GM12878 (cell line): ENCODE measurements around the gene HES7. TPM values are rescaled to one million over a fixed set of nuclear protein-coding genes. Genes with fewer than 3 reads are reported as not detected.

Experiments used
- ATAC-seq: fragments of 200-7000 bp; cut with Tn5 transposase; 3 replicates; pipeline ENCODE4 v1.9.1; 2020; ENCODE audit warnings: mild to moderate bottlenecking, moderate library complexity
- BruUV-seq: library from RNA; stranded (reverse); fragments of 400-500 nt; replicated peaks from 2 replicates; lab custom pipeline; 2021; lab: Mats Ljungman, UMichigan
- CTCF ChIA-PET: fragments of 300-600 bp; sonication (Branson Sonifier 250); formaldehyde crosslinking; extraction: SDS; loops from one replicate; lab custom pipeline; 2021; ENCODE audit warnings: inconsistent platforms; lab: Yijun Ruan, JAX
- POLR2A ChIA-PET: fragments of 350-600 bp; formaldehyde crosslinking; extraction: SDS; loops from one replicate; lab custom pipeline; 2021; ENCODE audit warnings: inconsistent platforms; lab: Charles Lee
- RAD21 ChIA-PET: fragments of 300-600 bp; sonication (Branson Sonifier 250); formaldehyde crosslinking; loops from one replicate; lab custom pipeline; 2023; ENCODE audit warnings: antibody characterized with exemption; ENCODE audit not compliant: unreplicated experiment; lab: Charles Lee
- SMC1A ChIA-PET: fragments of 300-600 bp; sonication (Branson Sonifier 250); formaldehyde crosslinking; loops from one replicate; lab custom pipeline; 2023; ENCODE audit not compliant: unreplicated experiment, uncharacterized antibody; lab: Charles Lee
- DNase-seq: peaks from one replicate; pipeline ENCODE4 v3.0.0-alpha.2; 2011; ENCODE audit warnings: low read depth, low spot score
- FAIRE-seq: peaks from 3 replicates; lab custom pipeline; 2011; peaks lifted over from hg19 to GRCh38; lab: Jason Lieb, UNC
- H2AFZ ChIP-seq: 2 replicates; pipeline ENCODE4 v1.6.0; 2011; ENCODE audit warnings: low read depth, low read length, control low read depth; ENCODE audit not compliant: control insufficient read depth
- H3K27ac ChIP-seq: 2 replicates; pipeline ENCODE4 v1.5.1; 2011; ENCODE audit warnings: control low read depth; ENCODE audit not compliant: control insufficient read depth, insufficient read depth
- H3K27me3 ChIP-seq, 2 experiments: replicated peaks in 1 of 2; 2 replicates each; pipeline versions ENCODE4 v1.6.0 to v1.6.1; 2011; ENCODE audit warnings: low read length in 1 of 2; ENCODE audit not compliant: control insufficient read depth in 2 of 2, insufficient read depth in 2 of 2
- H3K36me3 ChIP-seq, 2 experiments: 2 replicates each; pipeline ENCODE4 v1.5.1; 2011; ENCODE audit warnings: low read length in 1 of 2; ENCODE audit not compliant: control insufficient read depth in 2 of 2, insufficient read depth in 2 of 2
- H3K4me1 ChIP-seq: 2 replicates; pipeline ENCODE4 v1.6.1; 2011; ENCODE audit warnings: mild to moderate bottlenecking, low read length, moderate library complexity, mixed read lengths; ENCODE audit not compliant: control insufficient read depth, insufficient read depth
- H3K4me2 ChIP-seq: 2 replicates; pipeline ENCODE4 v1.6.0; 2011; ENCODE audit warnings: control low read depth; ENCODE audit not compliant: control insufficient read depth, insufficient read depth
- H3K4me3 ChIP-seq: fragments of 200-600 bp; sonication (generic); 2 replicates; pipeline ENCODE4 v1.5.1; 2016
- H3K79me2 ChIP-seq: 2 replicates; pipeline ENCODE4 v1.6.0; 2011; ENCODE audit warnings: low read length; ENCODE audit not compliant: control insufficient read depth, insufficient read depth
- H3K9ac ChIP-seq: 2 replicates; pipeline ENCODE4 v1.8.0; 2011; ENCODE audit warnings: low read length, control low read depth, mixed read lengths; ENCODE audit not compliant: control insufficient read depth, insufficient read depth
- H3K9me3 ChIP-seq: replicated peaks from 3 replicates; pipeline ENCODE4 v1.5.1; 2011; ENCODE audit warnings: mild to moderate bottlenecking, low read length; ENCODE audit not compliant: control insufficient read depth, insufficient read depth
- H4K20me1 ChIP-seq: 2 replicates; pipeline ENCODE4 v1.6.0; 2011; ENCODE audit not compliant: control insufficient read depth, insufficient read depth
- BACH1 ChIP-seq: fragments of 450-650 bp; IDR thresholded peaks from 2 replicates; pipeline ENCODE4 v1.6.1; 2017; ENCODE audit warnings: mild to moderate bottlenecking, borderline replicate concordance
- ESRRA ChIP-seq: IDR thresholded peaks from 2 replicates; pipeline ENCODE4 v1.6.1; 2012; ENCODE audit warnings: mild to moderate bottlenecking, low read length, improper control_type of control experiment
- FOS ChIP-seq: IDR thresholded peaks from 3 replicates; pipeline ENCODE4 v1.6.1; 2011; ENCODE audit warnings: borderline replicate concordance; ENCODE audit not compliant: insufficient read length; ENCODE audit errors: extremely low read depth
- GATAD2B ChIP-seq: fragments of 450-650 bp; conservative IDR thresholded peaks from 2 replicates; pipeline ENCODE4 v1.6.1; 2017; ENCODE audit warnings: low read depth, mild to moderate bottlenecking, moderate library complexity
- KLF5 ChIP-seq: fragments of 450-650 bp; IDR thresholded peaks from 2 replicates; pipeline ENCODE4 v1.6.1; 2014; ENCODE audit warnings: mild to moderate bottlenecking; ENCODE audit not compliant: partially characterized antibody
- PML ChIP-seq: IDR thresholded peaks from 2 replicates; pipeline ENCODE4 v1.6.1; 2012; ENCODE audit warnings: low read length, inconsistent platforms
- RCOR1 ChIP-seq: conservative IDR thresholded peaks from 2 replicates; pipeline ENCODE4 v1.6.1; 2012; ENCODE audit warnings: low read depth, low read length, improper control_type of control experiment
- RFX5 ChIP-seq: IDR thresholded peaks from 2 replicates; pipeline ENCODE4 v1.6.1; 2011; ENCODE audit warnings: low read depth, low read length, improper control_type of control experiment
- whole genome bisulfite sequencing: methylation state at CpG from one replicate; pipeline ENCODE4 v1.1.6; 2016; ENCODE audit warnings: low lambda C conversion rate; ENCODE audit not compliant: insufficient replicate concordance, insufficient coverage; ENCODE audit errors: missing lambda C conversion rate; 5-methylcytosine and 5-hydroxymethylcytosine counted together
- in situ Hi-C: fragments of 300-500 bp; cut with MboI; formaldehyde crosslinking; loops from 9 replicates; pipeline ENCODE4 v1.14.3; 2018; ENCODE audit warnings: mixed read lengths
- intact Hi-C: fragments of 100-400 bp; cut with micrococcal nuclease; formaldehyde crosslinking; loops from one replicate; pipeline ENCODE4 v1.14.2; 2022; ENCODE audit not compliant: unreplicated experiment
- polyA plus RNA-seq, 11 experiments: library from polyadenylated mRNA; depleted of rRNA in 4 of 11; unstranded in 6 of 11; stranded (reverse) in 5 of 11; fragments of >200 nt; fragmentation: Nextera tagmentation in 4 of 11; fragmentation: Illumina TruSeq in 1 of 11; extraction: Ambion mirVana in 4 of 11; extraction: Trizol in 1 of 11; gene quantifications; 1 replicate in 1 of 11; 2 replicates in 10 of 11; pipeline versions ENCODE4 v1.2.1 to v1.2.3, GENCODE V29; 2011 to 2016; ENCODE audit warnings: inconsistent platforms in 2 of 11, missing spikeins in 2 of 11, low read depth in 1 of 11
- total RNA-seq, 4 experiments: library from RNA; depleted of rRNA in 3 of 4; stranded (reverse); fragments of >200 nt in 3 of 4; fragmentation: Illumina TruSeq in 1 of 4; extraction: Trizol in 1 of 4; gene quantifications; 2 replicates each; pipeline versions ENCODE4 v1.2.1 to v1.2.3, GENCODE V29; 2013 to 2021
- TF ChIP-seq, protein P1 (sequence below): fragments of 450-650 bp; IDR thresholded peaks from 2 replicates; pipeline ENCODE4 v1.6.1; 2016; ENCODE audit warnings: mild to moderate bottlenecking, moderate library complexity, borderline replicate concordance
- TF ChIP-seq, protein P2 (sequence below): fragments of 450-650 bp; IDR thresholded peaks from 2 replicates; pipeline ENCODE4 v1.6.1; 2017; ENCODE audit warnings: mild to moderate bottlenecking
- TF ChIP-seq, protein P3 (sequence below): fragments of 450-650 bp; IDR thresholded peaks from 2 replicates; pipeline ENCODE4 v1.6.1; 2016; ENCODE audit warnings: mild to moderate bottlenecking
- TF ChIP-seq, protein P4 (sequence below): fragments of 150-350 bp; IDR thresholded peaks from 2 replicates; pipeline ENCODE4 v1.6.1; 2016; ENCODE audit warnings: low read depth, low read length

Gene HES7
- total and polyA plus RNA-seq, 10 of the 15 experiments (the other 5 are each of a cell fraction or from before 2014, with no cell fraction given): 0.07 to 1.3 (median 0.63) TPM; not detected in 4

DNA sequence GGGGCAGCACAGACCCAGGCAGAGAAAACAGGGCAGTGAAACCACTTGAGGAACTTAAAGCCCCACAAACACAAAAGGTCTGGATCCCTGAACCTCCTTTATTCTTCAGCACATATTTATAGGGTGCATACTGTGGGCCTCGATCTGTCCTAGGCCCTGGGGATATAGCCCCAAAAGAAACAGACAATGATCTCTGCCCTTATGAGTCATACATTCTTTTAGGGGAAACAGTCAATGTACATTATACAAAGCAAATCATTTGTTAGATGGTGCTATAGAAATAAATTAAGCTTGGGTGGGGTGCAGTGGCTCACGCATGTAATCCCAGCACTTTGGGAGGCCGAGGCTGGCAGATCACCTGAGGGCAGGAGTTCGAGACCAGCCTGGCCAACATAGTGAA is 10.0 kb upstream of the HES7 start:
- no peak overlapping the region for H3K4me2 ChIP-seq
- BruUV-seq: no TSS peak

More for the DNA sequence above, 10.0 kb upstream of the HES7 start:
- ChIA-PET SMC1A (interaction anchor here (0.8 to 1.5 kb wide), 2 partner anchors 9 to 22 kb away, joined by 4 to 5 read pairs; no protein-coding TSS in a partner anchor), CTCF (interaction anchor here (0.9 to 4.1 kb wide), 3 partner anchors 9 to 25 kb away, joined by 3 to 20 read pairs (median 4); no protein-coding TSS in a partner anchor), RAD21 (interaction anchor here (1.1 kb wide), 1 partner anchor 15 kb away, joined by 4 read pairs; the partner anchor contains the start of gene ALOXE3), POLR2A (interaction anchor here (0.5 to 1.6 kb wide), 5 partner anchors 10 to 298 kb away, joined by 3 to 5 read pairs (median 4); partner anchors contain the start of gene HES7)
- no peak for FAIRE-seq
- no peak for DNase-seq
- in situ Hi-C loops: no loop called here
- no peaks in the 10 kb centered on the region for H3K36me3 ChIP-seq
- ATAC-seq: no peak
- no peak overlapping the region for H3K27ac ChIP-seq
- H2AFZ ChIP-seq: no peak overlapping the region
- H4K20me1 ChIP-seq: no peaks in the 10 kb centered on the region
- H3K9ac ChIP-seq: no peak overlapping the region
- 32% methylated on average over 4 of the region's 4 CpGs for WGBS
- TF ChIP-seq, protein P1, sequence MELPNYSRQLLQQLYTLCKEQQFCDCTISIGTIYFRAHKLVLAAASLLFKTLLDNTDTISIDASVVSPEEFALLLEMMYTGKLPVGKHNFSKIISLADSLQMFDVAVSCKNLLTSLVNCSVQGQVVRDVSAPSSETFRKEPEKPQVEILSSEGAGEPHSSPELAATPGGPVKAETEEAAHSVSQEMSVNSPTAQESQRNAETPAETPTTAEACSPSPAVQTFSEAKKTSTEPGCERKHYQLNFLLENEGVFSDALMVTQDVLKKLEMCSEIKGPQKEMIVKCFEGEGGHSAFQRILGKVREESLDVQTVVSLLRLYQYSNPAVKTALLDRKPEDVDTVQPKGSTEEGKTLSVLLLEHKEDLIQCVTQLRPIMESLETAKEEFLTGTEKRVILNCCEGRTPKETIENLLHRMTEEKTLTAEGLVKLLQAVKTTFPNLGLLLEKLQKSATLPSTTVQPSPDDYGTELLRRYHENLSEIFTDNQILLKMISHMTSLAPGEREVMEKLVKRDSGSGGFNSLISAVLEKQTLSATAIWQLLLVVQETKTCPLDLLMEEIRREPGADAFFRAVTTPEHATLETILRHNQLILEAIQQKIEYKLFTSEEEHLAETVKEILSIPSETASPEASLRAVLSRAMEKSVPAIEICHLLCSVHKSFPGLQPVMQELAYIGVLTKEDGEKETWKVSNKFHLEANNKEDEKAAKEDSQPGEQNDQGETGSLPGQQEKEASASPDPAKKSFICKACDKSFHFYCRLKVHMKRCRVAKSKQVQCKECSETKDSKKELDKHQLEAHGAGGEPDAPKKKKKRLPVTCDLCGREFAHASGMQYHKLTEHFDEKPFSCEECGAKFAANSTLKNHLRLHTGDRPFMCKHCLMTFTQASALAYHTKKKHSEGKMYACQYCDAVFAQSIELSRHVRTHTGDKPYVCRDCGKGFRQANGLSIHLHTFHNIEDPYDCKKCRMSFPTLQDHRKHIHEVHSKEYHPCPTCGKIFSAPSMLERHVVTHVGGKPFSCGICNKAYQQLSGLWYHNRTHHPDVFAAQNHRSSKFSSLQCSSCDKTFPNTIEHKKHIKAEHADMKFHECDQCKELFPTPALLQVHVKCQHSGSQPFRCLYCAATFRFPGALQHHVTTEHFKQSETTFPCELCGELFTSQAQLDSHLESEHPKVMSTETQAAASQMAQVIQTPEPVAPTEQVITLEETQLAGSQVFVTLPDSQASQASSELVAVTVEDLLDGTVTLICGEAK: no peak
- TF ChIP-seq, protein P2, sequence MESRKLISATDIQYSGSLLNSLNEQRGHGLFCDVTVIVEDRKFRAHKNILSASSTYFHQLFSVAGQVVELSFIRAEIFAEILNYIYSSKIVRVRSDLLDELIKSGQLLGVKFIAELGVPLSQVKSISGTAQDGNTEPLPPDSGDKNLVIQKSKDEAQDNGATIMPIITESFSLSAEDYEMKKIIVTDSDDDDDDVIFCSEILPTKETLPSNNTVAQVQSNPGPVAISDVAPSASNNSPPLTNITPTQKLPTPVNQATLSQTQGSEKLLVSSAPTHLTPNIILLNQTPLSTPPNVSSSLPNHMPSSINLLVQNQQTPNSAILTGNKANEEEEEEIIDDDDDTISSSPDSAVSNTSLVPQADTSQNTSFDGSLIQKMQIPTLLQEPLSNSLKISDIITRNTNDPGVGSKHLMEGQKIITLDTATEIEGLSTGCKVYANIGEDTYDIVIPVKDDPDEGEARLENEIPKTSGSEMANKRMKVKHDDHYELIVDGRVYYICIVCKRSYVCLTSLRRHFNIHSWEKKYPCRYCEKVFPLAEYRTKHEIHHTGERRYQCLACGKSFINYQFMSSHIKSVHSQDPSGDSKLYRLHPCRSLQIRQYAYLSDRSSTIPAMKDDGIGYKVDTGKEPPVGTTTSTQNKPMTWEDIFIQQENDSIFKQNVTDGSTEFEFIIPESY: no peak
- TF ChIP-seq, protein P3, sequence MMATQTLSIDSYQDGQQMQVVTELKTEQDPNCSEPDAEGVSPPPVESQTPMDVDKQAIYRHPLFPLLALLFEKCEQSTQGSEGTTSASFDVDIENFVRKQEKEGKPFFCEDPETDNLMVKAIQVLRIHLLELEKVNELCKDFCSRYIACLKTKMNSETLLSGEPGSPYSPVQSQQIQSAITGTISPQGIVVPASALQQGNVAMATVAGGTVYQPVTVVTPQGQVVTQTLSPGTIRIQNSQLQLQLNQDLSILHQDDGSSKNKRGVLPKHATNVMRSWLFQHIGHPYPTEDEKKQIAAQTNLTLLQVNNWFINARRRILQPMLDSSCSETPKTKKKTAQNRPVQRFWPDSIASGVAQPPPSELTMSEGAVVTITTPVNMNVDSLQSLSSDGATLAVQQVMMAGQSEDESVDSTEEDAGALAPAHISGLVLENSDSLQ: no peak
- TF ChIP-seq FOS: no peak
- no peak for TF ChIP-seq PML
- TF ChIP-seq KLF5: no peak
- TF ChIP-seq, protein P4, sequence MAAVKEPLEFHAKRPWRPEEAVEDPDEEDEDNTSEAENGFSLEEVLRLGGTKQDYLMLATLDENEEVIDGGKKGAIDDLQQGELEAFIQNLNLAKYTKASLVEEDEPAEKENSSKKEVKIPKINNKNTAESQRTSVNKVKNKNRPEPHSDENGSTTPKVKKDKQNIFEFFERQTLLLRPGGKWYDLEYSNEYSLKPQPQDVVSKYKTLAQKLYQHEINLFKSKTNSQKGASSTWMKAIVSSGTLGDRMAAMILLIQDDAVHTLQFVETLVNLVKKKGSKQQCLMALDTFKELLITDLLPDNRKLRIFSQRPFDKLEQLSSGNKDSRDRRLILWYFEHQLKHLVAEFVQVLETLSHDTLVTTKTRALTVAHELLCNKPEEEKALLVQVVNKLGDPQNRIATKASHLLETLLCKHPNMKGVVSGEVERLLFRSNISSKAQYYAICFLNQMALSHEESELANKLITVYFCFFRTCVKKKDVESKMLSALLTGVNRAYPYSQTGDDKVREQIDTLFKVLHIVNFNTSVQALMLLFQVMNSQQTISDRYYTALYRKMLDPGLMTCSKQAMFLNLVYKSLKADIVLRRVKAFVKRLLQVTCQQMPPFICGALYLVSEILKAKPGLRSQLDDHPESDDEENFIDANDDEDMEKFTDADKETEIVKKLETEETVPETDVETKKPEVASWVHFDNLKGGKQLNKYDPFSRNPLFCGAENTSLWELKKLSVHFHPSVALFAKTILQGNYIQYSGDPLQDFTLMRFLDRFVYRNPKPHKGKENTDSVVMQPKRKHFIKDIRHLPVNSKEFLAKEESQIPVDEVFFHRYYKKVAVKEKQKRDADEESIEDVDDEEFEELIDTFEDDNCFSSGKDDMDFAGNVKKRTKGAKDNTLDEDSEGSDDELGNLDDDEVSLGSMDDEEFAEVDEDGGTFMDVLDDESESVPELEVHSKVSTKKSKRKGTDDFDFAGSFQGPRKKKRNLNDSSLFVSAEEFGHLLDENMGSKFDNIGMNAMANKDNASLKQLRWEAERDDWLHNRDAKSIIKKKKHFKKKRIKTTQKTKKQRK: no peak
- TF ChIP-seq ESRRA: no peak
- no peak for TF ChIP-seq RCOR1
- no peak for TF ChIP-seq BACH1
- TF ChIP-seq RFX5: no peak
- TF ChIP-seq GATAD2B: no peak
- no peak overlapping the region for H3K4me3 ChIP-seq
- no peaks in the 10 kb centered on the region for H3K79me2 ChIP-seq
- no peaks in the 10 kb centered on the region for H3K9me3 ChIP-seq
- H3K27me3 ChIP-seq: no peaks in the 10 kb centered on the region
- intact Hi-C loops: no loop called here
- H3K4me1 ChIP-seq: peaks cover 3% of the 10 kb centered on the region
